SK-N-SH treated with all-trans-retinoic acid at 6 μM for 48 hours (cell line): ENCODE results near the gene SLC12A7.

Source experiments
- ARNTL ChIP-seq: fragments of 450-650 bp; formaldehyde crosslinking; IDR thresholded peaks from 2 replicates; pipeline ENCODE4 v1.5.0; 2020; ENCODE audit warnings: low read depth, mild to moderate bottlenecking, moderate library complexity, borderline replicate concordance
- TSHZ2 ChIP-seq: fragments of 250-450 bp; sonication (Bioruptor Pico); IDR thresholded peaks from 2 replicates; pipeline ENCODE4 v1.5.0; 2020; ENCODE audit warnings: mild to moderate bottlenecking, moderate library complexity
- ZFP3 ChIP-seq: fragments of 250-450 bp; sonication (Bioruptor Pico); IDR thresholded peaks from 2 replicates; pipeline ENCODE4 v1.5.0; 2020; ENCODE audit warnings: mild to moderate bottlenecking, moderate library complexity

- TF ChIP-seq TSHZ2 (CRISPR knock-in tag): no peak
- TF ChIP-seq ARNTL (CRISPR knock-in tag): no peak
- TF ChIP-seq ZFP3 (CRISPR knock-in tag): no peak
Measured at GRCh38 chr5:1029945-1030625, 81.8 kb downstream of the SLC12A7 start.
